Stimulated activated CD8-positive, alpha-beta memory T cell treated with anti-CD3 and anti-CD28 coated beads, Interleukin-12 subunit alpha, Interleukin-12 subunit beta, amount 100 ng/mL, for 1 hour (primary cell): Measurements from ENCODE around the gene RNF11.

Source experiments
- DNase-seq: peaks from one replicate; pipeline ENCODE4 v3.0.0-alpha.2; 2020; ENCODE audit warnings: low read depth

The RNF11 gene

DNA sequence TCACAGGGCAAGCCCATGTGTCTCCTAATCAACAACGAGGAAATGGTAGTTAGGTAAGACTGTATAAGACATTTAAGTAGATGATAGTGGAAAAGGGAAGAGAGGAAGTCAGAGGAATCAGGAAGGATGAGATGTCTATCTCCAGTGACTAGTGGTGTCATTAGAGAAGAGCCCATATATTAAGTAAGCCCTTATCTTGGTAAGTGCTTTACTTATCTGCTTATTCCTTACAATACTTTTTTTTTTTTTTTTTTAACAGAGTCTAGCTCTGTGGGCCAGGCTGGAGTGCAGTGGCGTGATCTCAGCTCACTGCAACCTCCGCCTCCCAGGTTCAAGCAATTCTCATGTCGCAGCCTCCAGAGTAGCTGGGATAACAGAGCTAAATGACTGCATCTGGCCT, 29.5 kb downstream of the RNF11 start:
- DNase-seq = no peak

DNA sequence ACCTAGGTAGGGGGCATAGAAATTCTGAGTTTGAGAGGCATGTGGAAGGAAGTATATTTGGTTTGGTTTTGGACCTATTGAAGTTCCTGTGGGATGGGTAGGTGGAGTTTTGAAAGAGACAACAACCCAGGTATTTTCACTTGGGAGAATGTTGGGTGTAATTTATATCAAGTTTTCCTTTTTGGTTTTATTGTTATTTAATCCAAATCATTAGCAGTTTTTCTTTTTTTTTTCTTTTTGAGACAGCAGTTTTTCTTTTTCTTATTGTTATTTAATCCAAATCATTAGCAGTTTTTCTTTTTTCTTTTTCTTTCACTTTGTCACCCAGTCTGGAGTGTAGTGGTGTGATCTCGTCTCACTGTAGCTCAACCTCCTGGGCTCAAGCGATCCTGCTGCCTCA, 30.1 kb downstream of the RNF11 start:
- DNase-seq = no peak

DNA sequence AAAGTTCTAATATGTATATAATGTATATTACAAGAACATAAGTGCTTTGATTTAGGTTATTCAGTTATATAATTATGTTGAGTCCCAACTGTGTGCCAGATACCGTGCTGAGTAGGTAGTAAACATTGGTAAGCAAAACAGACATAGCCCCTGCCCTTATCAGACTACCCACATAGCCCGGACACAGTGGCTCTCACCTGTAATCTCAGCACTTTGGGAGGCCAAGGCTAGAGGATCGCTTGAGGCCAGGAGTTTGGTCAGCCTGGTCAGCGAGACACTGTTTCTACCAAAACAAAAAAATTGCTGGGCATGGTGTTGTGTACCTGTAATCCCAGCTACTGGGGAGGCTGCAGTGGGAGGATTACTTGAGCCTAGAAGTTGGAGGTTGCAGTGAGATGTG, 30.7 kb downstream of the RNF11 start:
- no peak for DNase-seq

DNA sequence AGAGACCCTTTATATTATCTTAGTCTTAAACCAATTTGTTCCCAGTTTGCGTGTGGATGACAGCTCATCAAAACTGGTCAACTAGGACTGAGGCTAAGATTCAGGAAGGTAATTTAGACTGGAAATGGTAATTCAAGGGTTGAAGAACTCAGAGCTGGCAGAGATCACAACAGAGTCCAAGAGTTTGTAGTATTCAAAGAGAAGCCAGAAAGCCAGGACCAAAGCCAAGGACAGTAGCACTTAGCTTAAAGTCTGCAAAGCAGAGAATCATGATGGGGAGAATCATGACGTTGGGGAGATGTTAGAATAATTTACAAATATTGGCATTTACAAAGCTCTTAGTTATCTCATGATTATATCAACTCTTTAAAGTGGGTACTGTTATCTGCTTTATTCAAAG, 32.6 kb downstream of the RNF11 start:
- no peak for DNase-seq

DNA sequence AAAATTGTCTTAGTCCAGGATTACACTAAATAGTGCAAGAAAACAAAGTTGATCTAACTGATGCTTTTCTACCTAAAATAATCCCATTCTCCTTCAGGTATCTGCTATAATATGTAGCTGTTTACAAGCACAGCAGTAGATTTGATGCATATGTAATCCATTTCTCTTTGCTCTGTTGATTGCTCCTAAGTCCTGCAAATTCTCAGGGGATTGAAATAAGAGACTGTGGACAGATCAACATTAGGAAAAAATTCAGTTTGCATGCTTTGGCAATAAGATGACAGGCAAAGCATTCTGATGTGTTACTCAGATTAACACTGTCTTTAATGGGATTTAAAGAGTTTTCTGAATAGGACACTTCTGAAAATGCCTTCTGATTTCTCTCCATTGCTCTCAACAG, 34.7 kb downstream of the RNF11 start:
- no peak for DNase-seq

DNA sequence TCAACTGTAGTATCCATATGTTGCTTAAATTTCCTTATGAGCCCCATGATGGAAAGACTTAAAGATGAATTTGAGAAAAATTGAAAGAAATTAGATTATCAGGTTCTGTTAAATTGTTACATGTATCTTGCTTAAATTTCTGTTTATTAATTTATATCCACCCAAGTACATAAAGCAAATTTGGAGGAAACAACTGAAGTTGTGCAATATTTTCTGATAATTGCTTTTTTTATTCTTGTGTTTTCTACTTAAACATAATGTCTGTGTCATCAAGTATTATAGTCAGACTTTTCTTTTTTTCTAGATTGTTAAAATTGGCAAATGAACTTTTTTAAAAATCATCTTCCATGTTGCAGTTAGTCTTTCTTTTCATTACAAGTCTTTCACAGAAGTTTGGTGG, 36.8 kb downstream of the RNF11 start:
- DNase-seq = no peak

DNA sequence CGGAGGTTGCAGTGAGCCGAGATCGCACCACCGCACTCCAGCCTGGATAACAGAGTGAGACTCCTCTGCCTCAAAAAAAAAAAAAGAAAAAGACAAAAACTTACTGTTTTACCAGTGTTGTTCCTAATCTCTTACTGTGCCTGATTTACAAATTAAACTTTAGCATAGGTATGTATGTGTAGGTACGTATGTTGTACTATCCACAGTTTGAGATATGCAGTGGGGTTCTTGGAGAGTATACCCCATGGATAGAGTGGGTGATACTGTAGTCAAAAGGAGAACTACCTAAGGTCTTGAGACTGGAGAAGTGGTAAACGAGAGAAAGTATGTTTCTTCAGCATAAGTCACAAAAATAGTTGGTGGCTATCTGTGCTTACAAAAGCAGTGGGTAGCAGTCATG, 38.6 kb downstream of the RNF11 start:
- no peak for DNase-seq

DNA sequence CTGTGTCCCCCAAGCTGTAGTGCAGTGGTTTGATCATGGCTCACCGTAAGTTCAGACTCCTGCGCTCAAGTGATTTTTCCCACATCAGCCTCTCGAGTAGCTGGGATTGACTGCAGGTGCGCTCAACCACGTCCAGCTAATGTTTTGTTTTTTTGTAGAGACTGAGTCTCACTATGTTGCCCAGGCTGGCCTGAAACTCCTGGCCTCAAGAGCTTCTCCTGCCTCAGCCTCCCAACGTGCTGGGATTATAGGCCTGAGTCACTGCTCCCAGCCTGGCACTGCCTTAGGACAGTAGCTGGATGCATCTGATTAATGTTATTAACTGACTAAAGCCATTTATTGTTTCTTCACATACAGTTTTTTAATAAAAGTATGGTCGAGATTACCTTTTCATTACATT, 40.2 kb downstream of the RNF11 start:
- DNase-seq = no peak

DNA sequence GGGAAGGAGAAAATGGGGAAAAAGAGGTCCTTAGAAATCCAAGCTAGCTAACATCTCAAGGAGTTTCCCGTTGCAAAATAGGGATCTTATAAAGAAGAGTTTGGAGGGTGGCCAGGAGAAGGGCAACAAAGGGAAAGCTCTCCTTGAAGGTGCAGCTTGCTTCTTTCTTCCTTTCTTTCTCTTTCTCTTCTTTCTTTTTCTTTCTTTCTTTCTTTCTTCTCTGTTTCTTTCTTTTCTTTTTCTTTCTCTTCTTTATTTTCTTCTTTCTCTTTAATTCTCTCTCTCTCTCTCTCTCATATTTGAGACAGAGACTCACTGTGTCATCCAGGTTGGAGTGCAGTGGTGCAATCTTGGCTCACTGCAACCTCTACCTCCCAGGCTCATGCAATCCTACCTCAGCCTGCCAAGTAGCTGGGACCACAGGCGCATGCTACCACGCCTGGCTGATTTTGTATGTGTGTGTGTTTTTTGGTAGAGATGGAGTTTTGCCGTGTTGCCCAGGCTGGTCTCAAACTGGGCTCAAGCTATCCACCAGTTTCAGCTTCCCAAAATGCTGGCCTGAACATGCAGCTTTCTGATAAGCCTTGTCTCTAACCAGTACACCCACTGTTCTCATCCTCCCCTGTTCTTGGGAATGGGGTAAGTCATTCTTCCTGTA, 44.4 kb downstream of the RNF11 start:
- DNase-seq = no peak

DNA sequence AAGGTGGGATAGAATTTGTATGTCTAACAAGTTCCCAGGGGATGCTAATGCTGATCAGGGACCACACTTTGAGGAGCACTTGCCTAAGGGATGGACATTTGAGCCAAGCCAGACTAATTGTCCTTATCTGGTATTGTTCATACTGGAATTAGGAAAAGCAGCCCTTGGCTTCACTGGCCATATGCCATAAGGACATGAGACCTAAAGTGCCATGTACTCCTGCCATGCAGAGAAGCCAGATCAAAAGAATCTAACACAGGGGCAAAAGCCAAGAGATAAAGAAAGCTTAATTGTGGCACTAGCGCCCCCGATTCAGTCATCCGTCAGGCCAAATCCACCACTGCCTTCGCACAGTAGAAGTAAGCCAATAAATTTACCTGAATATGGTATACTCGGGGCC, 45.7 kb downstream of the RNF11 start:
- no peak for DNase-seq

DNA sequence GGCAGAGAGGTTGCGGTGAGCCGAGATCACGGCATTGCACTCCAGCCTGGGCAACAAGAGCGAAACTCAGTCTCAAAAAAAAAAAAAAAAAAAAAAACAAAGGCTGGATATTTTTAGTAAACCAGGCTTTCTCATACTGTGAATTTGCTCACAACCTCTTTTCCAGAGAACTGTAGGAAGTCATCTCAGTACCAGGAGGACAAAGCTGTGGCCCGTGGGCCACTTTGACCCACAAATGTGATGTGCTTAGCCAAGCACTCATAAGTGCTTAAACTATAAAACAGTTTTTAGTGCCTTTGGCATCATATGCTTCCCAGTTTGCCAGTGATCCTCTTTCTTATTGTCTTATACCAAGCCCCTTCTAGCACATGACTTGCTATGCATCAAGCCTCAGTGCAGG, 46.5 kb downstream of the RNF11 start:
- DNase-seq = no peak

DNA sequence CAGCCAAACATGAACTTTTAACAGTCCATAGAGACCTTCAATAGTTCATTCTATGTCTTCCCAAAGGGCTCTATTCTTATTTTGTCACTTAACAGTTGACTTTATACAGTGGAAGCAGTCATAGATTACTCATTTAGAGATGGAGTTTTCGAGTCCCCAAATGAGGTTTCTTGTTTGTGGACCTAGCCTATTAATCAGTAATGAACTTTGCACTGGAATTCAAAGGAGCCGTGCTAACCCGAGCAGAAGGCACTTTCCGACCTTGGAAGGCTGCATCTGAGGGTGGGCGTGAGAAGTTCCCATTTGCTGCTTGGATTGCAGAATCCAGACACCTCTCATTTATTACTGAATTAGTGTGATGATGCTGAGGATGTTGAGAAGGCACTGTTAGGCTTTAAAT, 47.9 kb downstream of the RNF11 start:
- no peak for DNase-seq

DNA sequence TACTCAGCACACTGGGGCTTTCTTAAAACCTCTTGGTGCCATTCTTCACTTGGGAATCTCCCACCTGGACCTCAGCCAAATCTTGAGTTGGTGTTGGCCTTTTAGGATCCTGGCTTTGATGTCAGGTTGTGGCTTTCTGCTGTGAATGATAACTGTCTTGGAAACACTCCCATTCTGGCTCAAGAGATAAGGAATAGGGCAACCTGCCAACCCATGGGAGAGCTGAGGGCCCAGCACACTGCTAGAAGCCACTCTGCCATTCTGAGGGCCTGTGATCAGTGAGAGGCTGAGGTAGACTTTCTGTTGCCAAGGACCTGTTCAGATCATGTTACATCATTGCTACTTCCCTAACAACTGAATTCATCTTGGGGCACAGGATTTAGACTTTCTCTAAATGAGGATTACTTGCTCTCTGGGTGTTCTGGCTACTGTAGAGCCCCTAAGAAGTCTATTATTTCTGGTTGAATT, 48.4 kb downstream of the RNF11 start:
- DNase-seq = no peak

DNA sequence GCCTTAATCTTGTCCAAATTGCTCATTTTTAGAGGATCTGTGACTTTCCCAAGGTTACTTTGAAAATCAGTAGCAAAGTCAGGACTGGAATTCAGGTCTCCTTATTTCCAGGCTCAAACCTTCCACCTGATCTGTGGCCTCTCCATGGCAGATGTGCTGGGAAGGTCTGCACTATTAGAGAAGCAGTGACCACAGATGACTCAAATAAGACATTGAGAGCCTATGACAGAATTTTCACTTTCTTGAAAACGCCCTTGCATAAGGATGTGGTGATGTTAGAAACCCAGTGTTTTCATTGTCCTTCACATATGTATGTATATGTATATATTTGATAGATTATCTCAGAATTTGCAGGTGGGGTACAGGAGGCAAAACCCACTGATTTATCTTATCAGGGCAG, 49.0 kb downstream of the RNF11 start:
- DNase-seq = no peak

DNA sequence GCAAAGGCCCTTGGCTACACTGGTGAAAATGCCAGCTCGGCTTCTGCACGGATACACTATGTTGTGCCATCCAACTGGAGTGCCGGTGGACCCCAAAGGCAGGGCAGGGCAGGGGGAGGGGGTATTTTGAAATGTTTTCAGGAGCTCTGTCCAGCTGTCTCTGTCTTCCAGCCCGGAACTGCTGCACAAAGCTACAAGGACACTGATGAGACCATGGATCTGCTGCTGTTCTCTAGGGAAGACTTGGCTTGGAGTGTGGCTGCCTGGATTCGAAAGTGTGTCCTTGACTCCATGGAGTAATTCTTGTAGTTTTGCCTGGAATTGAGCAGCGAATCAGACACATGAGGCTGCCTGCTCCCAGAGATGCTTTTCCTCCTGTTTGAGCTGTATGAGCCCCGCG, 51.9 kb downstream of the RNF11 start:
- no peak for DNase-seq

DNA sequence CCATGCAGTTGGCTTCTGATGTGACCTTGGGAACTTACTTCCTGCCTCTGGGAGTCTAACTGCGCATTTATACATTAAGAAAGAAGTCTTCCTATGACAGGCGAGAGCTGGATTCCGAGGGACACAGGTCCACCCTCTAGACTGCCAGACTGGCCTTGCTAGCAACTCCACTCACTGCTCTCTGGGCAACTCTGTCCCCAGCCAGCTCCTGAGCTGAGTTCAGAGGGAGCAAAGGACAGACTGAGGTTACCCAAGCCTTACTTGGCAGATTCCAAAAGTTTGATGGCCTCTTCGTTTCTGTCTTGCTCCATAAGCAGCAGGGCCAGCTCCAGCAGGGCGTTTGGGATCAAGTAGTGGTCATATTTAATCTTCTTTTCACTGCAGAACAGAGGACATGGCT, 52.5 kb downstream of the RNF11 start:
- no peak for DNase-seq

DNA sequence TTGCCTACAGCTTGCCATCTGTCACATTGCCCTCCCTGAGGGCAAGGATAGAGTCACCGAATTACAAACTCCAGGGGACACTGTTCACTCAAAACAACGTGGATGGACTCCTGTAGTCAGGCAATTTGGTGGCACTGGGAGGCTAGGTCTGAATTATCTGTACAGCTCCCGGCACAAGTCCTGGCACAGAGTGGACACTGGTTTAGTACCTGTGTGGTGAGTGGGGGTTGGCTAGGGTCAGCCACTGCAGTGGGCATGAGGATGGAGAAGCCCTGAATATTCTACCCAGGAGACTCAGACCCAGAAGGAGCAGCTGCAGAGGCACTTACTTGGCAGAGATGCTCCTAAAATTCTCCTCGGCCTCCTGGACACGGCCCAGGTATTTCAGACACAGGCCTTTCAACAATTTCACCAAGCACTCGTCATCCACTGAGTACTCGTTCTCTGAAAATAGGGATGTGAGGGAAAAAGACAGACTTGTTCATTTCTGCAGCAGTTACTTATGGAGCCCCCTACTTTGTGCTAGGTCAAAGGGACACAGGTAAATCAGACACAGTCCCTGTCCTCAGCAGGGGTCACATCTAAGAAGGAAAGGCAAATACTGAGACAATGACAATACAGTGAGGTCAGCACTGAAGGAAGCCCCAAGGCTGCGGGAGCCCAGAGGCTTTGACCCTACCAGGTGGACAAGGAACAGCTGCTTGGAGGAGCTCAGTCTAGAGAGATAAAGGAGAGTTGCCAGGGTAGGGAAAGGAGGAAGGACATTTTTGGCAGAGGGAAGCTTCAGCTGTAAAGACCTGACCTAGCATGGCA, 53.8 kb downstream of the RNF11 start:
- DNase-seq = no peak

DNA sequence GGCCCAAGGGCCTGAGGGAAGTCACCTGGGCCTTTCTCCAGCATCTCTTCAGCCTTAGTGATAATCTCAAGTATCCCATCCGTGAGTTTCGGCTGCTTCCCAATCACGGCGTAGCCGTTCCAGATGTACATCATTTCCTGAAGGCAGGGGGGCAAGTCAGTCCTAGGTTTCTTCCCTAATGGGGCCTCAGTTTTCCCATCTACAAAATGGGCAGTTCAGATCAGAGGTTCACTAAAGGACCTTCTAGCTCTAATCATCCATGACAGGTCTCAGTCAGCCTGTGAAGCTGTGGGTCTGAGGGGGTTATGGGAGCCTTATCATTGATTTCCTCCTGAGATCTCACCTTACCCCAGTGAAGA, 54.4 kb downstream of the RNF11 start:
- DNase-seq = no peak

DNA sequence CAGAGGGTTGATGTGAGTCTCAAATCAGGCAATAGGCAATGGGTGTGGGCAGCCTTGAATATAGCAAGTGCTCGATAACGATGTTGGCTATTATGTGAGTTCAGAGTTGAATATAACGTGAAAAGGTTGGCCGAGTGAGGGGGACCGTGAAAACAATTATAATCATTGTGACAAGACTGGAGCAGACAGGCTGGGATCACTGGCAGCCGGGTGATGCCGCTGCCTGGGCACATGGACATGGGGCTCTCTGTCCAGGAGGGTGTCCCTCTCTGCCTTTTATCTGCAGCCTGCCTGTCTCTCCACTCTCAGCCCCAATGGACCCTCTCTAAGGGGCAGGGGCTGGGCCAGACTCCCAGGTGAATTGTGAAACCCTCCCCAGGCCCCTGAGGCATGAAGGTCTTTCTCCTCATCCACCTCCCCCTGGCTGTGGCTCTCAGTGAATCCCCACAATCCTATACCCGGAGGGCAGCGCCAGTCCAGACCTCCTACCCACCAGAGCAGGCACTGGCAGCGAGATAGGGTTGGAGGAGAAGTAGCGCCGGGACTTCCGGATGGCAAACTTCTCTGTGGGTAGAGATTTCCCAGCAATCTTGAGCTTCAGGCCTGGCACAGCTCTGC, 57.9 kb downstream of the RNF11 start:
- DNase-seq = no peak

DNA sequence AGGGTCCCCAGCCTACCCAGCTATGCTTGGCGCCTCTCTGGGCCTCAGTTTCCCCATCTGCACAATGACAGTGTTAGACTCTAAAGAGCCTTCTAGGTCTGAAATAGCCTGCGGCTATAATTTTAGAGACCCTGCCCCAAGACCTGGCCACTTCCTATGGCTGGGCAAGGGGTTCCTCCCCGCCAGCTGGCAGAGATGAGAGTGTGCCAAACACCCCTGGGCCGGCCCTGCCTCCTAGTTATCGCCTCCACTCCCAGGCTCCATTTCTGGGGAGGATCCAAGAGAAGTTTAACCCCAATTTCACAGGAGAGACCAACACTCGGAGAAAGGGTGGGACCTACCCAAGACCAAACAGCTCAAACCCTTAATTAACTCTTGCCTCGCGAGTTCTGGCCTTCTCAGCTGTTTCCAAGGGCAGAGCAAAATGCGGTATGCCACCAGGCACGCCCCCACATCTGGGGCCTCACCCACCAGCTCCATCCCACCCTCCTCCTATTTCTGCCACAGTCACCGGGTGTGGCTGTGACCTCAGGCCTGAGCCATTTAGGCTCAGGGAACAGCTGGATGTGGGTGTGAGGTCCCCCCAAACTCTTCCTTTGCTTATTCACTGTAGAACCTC, 58.6 kb downstream of the RNF11 start:
- DNase-seq = no peak

DNA sequence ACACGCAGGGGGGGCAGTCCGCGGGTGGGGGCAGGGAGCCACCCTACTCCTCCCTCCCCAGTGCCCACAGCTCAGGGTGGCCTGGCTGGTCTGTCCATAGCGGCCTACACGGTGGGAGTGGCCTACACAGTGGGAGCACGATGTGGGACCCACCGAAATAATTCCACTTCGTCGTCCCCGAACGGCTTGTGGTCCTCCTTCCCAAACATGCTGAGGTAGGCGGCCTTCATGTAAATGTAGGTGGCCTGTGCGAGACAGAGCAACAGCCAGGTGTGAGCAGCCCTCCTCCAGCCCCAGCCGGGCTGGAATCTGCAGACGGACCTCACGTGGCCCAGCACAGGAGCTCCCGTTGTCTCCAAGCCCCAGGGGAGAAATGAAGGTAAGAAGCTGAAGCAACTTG, 59.9 kb downstream of the RNF11 start:
- no peak for DNase-seq

DNA sequence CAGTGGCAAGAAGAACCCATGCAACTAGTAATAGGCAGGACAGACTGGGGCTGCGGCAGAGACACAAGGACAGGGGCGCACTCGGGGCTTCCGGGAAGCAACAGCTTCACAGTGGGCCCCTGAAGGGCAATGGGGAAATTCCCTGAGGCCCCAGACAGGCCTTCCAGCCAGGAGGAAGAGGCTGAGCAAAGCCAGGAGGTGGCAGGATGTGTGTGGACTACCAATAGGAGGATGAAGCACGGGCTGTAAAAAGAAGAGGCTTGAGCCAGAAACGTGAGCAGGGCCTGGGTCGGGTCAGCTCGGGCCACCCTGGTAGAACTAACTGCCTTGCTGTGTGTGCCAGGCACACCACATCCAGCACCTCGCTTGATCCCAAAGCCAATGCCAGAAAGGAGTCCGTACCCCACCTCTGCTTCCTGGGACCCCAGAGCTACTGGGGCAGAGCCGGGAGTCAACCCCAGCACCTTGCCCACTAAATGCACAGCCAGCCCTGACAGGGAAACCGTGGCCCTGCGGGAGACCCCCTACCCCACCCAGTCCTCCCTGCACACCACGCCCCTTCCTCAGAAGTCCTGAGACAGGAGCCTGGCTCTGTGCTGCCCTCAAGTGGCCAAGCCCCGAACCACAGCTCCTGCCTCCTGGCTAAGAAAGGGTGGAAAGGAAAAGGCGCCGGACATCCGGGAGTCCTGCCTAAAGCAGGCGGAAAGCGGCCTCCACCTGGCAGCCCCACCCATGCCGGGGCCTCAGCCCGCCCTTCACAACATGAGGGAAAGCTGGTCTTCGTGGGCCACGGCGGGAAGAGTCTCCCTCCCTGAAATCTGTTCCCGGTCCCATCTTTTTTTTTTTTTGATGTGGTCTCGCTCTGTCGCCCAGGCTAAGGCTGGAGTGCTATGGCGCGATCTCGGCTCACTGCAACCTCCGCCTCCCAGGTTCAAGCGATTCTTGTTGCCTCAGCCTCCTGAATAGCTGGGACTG, 60.6 kb downstream of the RNF11 start:
- peak; percentile 42 for DNase-seq
